ENCODE measurements around the gene MYCN.
"Not testable (repeated sequence)": the region's sequence is repeated elsewhere in the genome, so short reads cannot be mapped to it uniquely, and the experiment has no call there.

DNA sequence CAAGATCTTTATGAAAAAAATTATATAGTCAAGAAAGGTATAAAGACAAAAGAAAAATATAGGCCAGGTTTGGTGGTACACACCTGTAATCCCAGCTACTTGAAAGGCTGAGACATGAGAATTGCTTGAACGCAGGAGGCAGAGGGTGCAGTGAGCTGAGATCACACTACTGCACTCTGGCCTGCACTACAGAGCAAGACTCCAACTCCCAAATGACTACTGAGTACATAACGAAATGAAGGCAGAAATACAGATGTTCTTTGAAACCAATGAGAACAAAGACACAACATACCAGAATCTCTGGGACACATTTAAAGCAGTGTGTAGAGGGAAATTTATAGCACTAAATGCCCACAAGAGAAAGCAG lies 19.8 kb downstream of the MYCN start:
- TF ChIP-seq, protein P1, sequence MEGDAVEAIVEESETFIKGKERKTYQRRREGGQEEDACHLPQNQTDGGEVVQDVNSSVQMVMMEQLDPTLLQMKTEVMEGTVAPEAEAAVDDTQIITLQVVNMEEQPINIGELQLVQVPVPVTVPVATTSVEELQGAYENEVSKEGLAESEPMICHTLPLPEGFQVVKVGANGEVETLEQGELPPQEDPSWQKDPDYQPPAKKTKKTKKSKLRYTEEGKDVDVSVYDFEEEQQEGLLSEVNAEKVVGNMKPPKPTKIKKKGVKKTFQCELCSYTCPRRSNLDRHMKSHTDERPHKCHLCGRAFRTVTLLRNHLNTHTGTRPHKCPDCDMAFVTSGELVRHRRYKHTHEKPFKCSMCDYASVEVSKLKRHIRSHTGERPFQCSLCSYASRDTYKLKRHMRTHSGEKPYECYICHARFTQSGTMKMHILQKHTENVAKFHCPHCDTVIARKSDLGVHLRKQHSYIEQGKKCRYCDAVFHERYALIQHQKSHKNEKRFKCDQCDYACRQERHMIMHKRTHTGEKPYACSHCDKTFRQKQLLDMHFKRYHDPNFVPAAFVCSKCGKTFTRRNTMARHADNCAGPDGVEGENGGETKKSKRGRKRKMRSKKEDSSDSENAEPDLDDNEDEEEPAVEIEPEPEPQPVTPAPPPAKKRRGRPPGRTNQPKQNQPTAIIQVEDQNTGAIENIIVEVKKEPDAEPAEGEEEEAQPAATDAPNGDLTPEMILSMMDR (IDR thresholded peaks at IDR 0.05): not testable (repeated sequence)
- TF ChIP-seq POLR2A (IDR thresholded peaks at IDR 0.05): not testable (repeated sequence)
